HUDEP-2 (cell line): ENCODE results near the gene PDPR.
"Not testable (repeated sequence)": the region's sequence is repeated elsewhere in the genome, so short reads cannot be mapped to it uniquely, and the experiment has no call there.

ENCODE experiments used
- DNase-seq, 76 experiments: peaks; one replicate each; lab custom pipeline; 2025; ENCODE audit not compliant: unreplicated experiment in 76 of 76; lab: John Stamatoyannopoulos, UW

PDPR gene

DNA sequence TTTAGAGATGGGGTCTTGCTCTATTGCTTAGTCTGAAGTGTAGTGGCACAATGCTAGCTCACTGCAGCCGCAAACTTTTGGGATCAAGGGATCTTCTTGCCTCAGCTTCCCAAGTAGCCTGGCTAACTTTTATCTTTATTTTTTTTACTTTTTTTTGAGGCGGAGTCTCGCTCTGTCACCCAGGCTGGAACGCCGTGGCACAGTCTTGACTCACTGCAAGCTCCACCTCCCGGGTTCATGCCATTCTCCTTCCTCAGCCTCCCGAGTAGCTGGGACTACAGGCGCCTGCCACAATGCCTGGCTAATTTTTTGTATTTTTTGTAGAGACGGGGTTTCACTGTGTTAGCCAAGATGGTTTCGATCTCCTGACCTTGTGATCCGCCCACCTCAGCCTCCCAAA is 12.1 kb downstream of the PDPR start:
- DNase-seq, result not testable (repeated sequence)

- not testable (repeated sequence) for DNase-seq
These were observed 13.6 kb downstream of the PDPR start for GRCh38 chr16:70127706-70128105.

- DNase-seq, result not testable (repeated sequence)
These were observed 14.7 kb downstream of the PDPR start for GRCh38 chr16:70128844-70129243.

- not testable (repeated sequence) for DNase-seq
These were observed 21.7 kb downstream of the PDPR start for GRCh38 chr16:70135796-70136195.

DNA sequence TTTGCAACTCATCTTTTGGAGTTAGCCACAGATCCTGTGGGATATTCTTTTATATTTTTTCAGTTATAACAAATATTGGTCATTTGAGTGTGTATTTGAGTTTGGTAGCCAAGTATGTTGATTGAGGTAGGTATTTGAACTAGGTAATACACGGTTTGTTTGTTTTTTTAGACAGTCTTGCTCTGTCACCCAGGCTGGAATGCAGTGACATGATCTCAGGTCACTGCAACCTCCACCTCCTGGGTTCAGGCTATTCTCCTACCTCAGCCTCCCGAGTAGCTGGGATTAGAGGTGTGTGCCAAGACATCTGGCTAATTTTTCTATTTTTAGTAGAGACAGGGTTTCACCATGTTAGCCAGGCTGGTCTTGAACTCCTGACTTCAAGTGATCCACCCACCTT is 22.5 kb downstream of the PDPR start:
- not testable (repeated sequence) for DNase-seq

DNA sequence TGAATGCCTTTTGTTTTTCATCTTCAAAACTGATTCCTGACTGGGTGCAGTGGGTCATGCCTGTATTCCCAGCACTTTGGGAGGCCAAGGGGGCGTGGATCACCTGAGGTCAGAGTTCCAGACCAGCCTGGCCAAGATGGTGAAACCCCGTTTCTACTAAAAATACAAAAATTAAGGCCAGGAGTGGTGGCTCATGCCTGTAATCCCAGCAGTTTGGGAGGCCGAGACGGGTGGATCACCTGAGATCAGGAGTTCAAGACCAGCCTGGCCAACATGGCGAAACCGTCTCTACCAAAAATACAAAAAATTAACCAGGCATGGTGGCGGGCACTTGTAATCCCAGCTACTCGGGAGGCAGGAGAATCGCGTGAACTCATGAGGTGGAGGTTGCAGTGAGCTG is 28.6 kb downstream of the PDPR start:
- not testable (repeated sequence) for DNase-seq

- not testable (repeated sequence) for DNase-seq
These were observed 29.2 kb downstream of the PDPR start for GRCh38 chr16:70143231-70143895.

GRCh38 chr16:70147853-70148252 is 33.7 kb downstream of the PDPR start:
- DNase-seq, result not testable (repeated sequence)

DNA sequence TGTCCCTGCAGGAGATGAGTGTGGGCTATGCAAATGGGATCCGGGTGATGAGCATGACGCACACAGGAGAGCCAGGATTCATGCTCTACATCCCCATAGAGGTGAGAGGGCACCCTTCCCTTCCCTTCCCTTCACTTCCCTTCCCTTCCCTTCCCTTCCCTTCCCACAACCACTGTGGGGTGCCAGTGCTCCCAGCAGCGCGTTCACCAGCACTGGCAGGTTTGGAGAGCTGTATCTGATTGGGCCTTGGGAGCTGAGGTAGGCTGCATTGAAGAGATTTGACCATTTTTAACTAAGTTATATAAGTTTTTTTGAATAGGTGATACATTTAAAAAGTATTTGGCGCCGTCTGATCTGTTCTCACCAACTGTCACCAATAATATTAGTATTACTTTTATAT is 34.3 kb downstream of the PDPR start:
- not testable (repeated sequence) for DNase-seq

DNA sequence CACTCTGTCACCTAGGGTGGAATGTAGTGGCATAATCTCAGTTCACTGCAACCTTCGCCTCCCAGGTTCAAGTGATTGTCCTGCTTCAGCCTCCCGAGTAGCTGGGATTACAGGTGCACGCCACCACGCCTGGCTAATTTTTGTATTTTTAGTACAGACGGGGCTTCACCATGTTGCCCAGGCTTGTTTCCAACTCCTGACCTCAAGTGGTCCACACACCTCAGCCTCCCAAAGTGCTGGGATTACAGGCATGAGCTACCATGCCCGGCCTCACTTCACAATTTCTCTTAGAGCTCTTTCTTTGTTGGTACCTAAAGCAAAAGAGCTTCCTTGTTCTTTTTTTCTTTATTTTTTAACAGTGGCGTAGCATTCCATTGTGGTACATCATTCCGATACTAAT is 35.2 kb downstream of the PDPR start:
- not testable (repeated sequence) for DNase-seq

DNA sequence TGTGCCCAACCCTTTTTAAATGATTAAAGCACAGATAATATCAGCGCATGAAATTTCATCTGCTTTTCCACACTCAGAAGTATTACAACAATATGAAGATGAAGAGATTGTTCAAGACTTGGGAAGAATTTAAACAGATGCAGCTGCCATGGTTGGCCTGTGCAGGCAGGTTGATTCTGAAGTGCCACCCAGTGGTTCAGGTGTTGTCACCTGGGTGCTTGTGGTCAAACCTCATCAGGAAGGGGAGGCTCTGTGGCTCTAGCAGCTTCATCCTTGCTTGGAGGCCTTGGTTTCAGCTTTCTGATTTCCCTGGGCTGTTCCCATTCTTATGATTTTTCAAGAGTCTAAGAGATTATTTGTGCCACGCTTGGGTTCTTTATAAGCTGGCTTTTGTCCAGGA is 37.3 kb downstream of the PDPR start:
- no peak for DNase-seq

DNA sequence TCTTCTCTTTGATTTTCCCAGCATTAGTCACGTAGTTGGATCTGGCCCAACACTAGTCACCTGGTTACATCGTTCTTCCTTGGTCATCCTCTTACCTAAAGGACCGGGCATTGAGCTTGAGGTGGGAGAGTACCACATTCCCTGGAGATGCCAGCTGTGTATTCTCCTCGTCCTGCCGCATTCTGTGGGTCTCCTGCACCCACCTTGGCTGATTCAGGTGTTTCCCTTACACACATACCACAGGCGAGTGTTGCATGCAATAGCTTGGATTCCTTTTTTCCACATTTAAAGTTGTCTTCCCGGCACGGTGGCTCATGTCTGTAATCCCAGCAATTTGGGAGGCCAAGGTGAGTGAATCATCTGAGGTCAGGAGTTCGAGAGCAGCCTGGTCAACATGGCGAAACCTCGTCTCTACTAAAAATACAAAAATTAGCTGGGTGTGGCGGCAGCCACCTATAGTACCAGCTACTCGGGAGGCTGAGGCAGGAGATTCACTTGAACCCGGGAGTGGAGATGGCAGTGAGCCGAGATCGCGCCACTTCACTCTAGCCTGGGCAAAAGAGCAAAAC is 37.9 kb downstream of the PDPR start:
- no peak for DNase-seq

- no peak for DNase-seq
These were observed 38.6 kb downstream of the PDPR start for GRCh38 chr16:70152578-70153302.

- DNase-seq, result not testable (repeated sequence)
These were observed 40.6 kb downstream of the PDPR start for GRCh38 chr16:70154736-70155135.

DNA sequence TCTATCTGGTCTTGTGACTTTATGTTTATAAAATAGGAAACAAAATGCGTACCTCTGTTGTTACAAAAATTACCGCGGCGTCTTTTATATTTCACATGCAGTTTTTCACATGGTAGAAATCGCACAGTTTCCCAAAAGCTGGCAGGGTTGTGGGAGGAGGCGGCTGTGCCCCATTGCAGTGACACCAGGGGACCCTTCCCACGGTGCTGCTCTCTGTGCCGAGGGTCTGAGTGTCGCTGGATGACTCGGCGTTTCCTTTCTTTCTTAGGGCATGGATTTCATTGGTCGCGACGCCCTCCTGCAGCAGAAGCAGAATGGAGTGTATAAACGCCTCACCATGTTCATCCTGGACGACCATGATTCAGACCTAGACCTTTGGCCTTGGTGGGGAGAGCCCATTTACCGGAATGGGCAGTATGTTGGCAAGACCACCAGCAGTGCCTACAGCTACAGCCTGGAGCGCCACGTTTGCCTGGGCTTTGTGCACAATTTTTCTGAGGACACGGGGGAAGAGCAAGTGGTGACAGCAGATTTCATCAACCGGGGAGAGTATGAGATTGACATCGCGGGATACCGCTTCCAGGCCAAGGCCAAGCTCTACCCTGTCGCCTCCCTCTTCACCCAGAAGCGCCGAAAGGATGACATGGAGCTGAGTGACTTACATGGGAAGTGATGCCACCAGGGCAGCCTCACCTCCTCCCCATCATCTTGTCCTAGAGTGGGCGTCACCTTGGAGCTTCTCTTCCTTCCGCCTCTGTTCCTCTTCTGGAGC is 42.3 kb downstream of the PDPR start:
- no peak for DNase-seq

- DNase-seq, result no peak
These were observed 43.0 kb downstream of the PDPR start for GRCh38 chr16:70157105-70157476.

GRCh38 chr16:70157477-70158260 is 43.5 kb downstream of the PDPR start:
- no peak for DNase-seq

- DNase-seq, result no peak
These were observed 44.3 kb downstream of the PDPR start for GRCh38 chr16:70158261-70158939.

GRCh38 chr16:70159355-70160348 is 45.5 kb downstream of the PDPR start:
- no peak for DNase-seq
